HL-60 (cell line): ENCODE results near the gene MYO3B.

ENCODE experiments used
- CTCF ChIP-seq: IDR thresholded peaks from one replicate; pipeline ENCODE4 v1.5.1; 2011; ENCODE audit warnings: low read length, control low read depth, inconsistent platforms; ENCODE audit not compliant: insufficient read depth
- GABPA ChIP-seq: IDR thresholded peaks from 2 replicates; pipeline ENCODE4 v1.6.1; 2012; ENCODE audit warnings: low read depth
- POLR2AphosphoS5 ChIP-seq: IDR thresholded peaks from 2 replicates; pipeline ENCODE4 v1.6.1; 2012; ENCODE audit warnings: low read depth
- REST ChIP-seq: IDR thresholded peaks from 2 replicates; pipeline ENCODE4 v1.6.1; 2012; ENCODE audit warnings: low read depth; ENCODE audit not compliant: insufficient replicate concordance
- SPI1 ChIP-seq: IDR thresholded peaks from 2 replicates; pipeline ENCODE4 v1.6.1; 2012; ENCODE audit warnings: low read depth, mild to moderate bottlenecking, borderline replicate concordance

DNA sequence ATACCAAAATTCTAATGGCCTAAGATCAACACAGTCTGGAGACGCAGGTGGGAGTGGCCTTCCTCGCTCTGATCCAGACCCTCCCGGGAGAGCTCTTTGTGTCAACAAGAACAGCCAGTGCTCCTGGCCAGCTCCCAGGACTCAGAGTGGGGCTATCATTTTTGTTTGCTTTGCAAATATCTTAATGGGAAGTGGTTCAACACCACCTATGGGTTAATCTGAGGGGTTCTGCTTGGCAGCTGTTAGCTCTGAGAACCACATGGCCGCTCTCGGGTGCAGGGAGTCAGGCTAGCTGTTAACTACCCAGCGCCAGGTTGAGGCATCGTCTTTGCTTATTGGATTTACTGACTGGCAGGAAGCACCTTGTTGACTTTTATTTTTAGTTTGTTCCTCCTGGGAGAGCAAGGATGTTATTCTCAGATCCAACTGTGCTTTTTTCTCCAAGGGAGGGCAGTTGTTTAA, 352.4 kb downstream of the MYO3B start:
- TF ChIP-seq POLR2AphosphoS5 (no peak), CTCF (no peak), REST (no peak), SPI1 (no peak), GABPA (no peak)
